Ovary (tissue), 9 donors: Measurements from ENCODE around the gene KCNK13. TPM values are rescaled to one million over a fixed set of nuclear protein-coding genes. Genes with fewer than 3 reads are reported as not detected.
"Not testable (repeated sequence)": the region's sequence is repeated elsewhere in the genome, so short reads cannot be mapped to it uniquely, and the experiment has no call there.

Experiments used
- DNase-seq, 5 donors: peaks; one replicate each; pipeline ENCODE4 v3.0.0-alpha.2; 2019 to 2020
- H3K27ac ChIP-seq, 2 donors: fragments of 200-600 bp; one replicate each; pipeline versions ENCODE4 v1.5.1 to v1.8.0; 2019 to 2022
- H3K27me3 ChIP-seq: fragments of 200-600 bp; one replicate; pipeline ENCODE4 v1.8.0; 2022
- H3K36me3 ChIP-seq: fragments of 200-600 bp; sonication (generic); one replicate; pipeline ENCODE4 v1.5.1; 2019
- H3K4me1 ChIP-seq: one replicate; pipeline ENCODE4 v1.8.1; 2013; ENCODE audit warnings: mild to moderate bottlenecking, moderate library complexity; ENCODE audit not compliant: insufficient read depth
- H3K4me3 ChIP-seq: fragments of 200-600 bp; sonication (generic); one replicate; pipeline ENCODE4 v1.5.1; 2017
- H3K9me3 ChIP-seq, 2 donors: fragments of 200-600 bp in 1 of 2; sonication (generic) in 1 of 2; one replicate each; pipeline versions ENCODE4 v1.5.1 to v1.8.1; 2013 to 2019; ENCODE audit warnings: mild to moderate bottlenecking in 1 of 2, moderate library complexity in 1 of 2
- EP300 ChIP-seq: sonication (generic); formaldehyde crosslinking; IDR thresholded peaks from one replicate; pipeline ENCODE4 v1.6.1; 2017; ENCODE audit warnings: antibody characterized with exemption
- POLR2A ChIP-seq: fragments of 450-650 bp; IDR thresholded peaks from one replicate; pipeline ENCODE4 v1.6.1; 2017; ENCODE audit warnings: antibody characterized with exemption, mild to moderate bottlenecking, moderate library complexity
- WGBS, 3 donors: extraction: QIAGEN DNeasy Blood & Tissue Kit in 1 of 3; methylation state at CpG; one replicate each; pipeline versions ENCODE4 v1.1.5 to v1.1.7; 2013 to 2017; 5-methylcytosine and 5-hydroxymethylcytosine counted together
- intact Hi-C, 4 donors: fragments of 100-400 bp; cut with DNase I; formaldehyde crosslinking; loops; one replicate each; pipeline versions ENCODE4 v1.11.0 to v1.15.1; 2022 to 2023
- polyA plus RNA-seq, 2 donors: library from polyadenylated mRNA; stranded (reverse); fragments of 200-250 nt in 1 of 2; fragments of 350-450 nt in 1 of 2; fragmentation: Illumina TruSeq in 1 of 2; extraction: RNeasy Lipid Tissue Mini Kit (QIAGEN cat#74804) in 1 of 2; gene quantifications; one replicate each; pipeline ENCODE4 v1.2.3, GENCODE V29; 2013 to 2014
- total RNA-seq, 7 donors: library from RNA; depleted of rRNA in 2 of 7; stranded (reverse); fragments of >200 nt in 2 of 7; fragmentation: NEBNext Ultra II Directional in 3 of 7; extraction: Animal tissue kit (Norgen Biotek cat#: 25700) in 3 of 7; gene quantifications; one replicate each; pipeline versions ENCODE4 v1.1.0 to v1.2.4, GENCODE V29; 2016 to 2023
- TF ChIP-seq, protein P1 (sequence below), 3 donors: fragments of 450-650 bp in 2 of 3; fragments of 200-600 bp in 1 of 3; IDR thresholded peaks; one replicate each; pipeline versions ENCODE4 v1.5.1 to v1.8.0; 2016 to 2022; ENCODE audit warnings: antibody characterized with exemption in 3 of 3, mild to moderate bottlenecking in 1 of 3
- donor health status: DM: no; HTN: no; CAD: no; lungs with moderate emphysema.
- donor health status: DM: no; HTN: no; CAD: no.
- donor health status: Bipolar disorder and iron deficiency.
- donor health status: DM: yes; HTN: yes; CAD: no.
- donor health status: DM: no; HTN: no; CAD: no.
- donor health status: DM: yes; HTN: yes; CAD: no.

KCNK13 gene
- total and polyA plus RNA-seq, 9 donors, result 0.13 to 0.80 (median 0.28) TPM; not detected in 2

DNA sequence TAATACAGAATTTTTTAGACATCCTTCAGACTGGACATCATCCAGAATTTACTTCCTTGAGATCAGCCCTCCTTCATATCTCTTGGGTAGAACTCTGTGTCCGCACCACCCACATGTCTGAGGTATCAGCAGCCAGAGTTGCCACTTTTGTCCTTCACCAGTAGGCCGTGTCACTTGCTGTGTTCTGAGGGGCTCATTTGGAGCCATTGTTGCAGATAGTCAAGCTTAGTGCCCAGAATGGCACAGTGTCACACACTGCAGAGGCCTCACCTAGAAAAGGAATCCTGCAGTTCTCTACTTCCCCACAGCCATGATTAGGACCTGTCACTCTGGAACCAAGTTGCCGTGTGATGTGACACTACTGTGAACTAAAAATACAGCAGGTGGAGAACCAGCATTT, 36.9 kb upstream of the KCNK13 start:
- intact Hi-C loops, result no loop called here
- no peak for DNase-seq

DNA sequence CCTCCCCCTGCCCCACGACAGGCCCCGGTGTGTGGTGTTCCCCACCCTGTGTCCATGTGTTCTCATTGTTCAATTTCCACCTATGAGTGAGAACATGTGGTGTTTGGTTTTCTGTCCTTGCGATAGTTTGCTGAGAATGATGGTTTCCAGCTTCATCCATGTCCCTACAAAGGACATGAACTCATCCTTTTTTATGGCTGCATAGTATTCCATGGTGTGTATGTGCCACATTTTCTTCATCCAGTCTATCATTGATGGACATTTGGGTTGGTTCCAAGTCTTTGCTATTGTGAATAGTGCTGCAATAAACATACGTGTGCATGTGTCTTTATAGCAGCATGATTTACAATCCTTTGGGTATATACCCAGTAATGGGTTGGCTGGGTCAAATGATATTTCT, 35.2 kb upstream of the KCNK13 start:
- H3K27me3 ChIP-seq, H3K27ac ChIP-seq, H3K4me3 ChIP-seq, DNase-seq, H3K9me3 ChIP-seq, H3K4me1 ChIP-seq, H3K36me3 ChIP-seq, intact Hi-C loops: not testable (repeated sequence)
- 91 to 99% (median 98%) methylated on average over 4 of the region's 4 CpGs for WGBS, 3 donors

More for the DNA sequence above, 36.9 kb upstream of the KCNK13 start:
- Histone ChIP-seq H3K4me3 (no peak overlapping the region), H3K36me3 (no peaks in the 10 kb centered on the region), H3K27ac (no peak overlapping the region), H3K4me1 (no peaks in the 10 kb centered on the region), H3K9me3 (no peaks in the 10 kb centered on the region), H3K27me3 (no peaks in the 10 kb centered on the region)
- WGBS, 3 donors, result 75 to 81% (median 76%) methylated on average over 3 of the region's 3 CpGs
- TF ChIP-seq, protein P1, sequence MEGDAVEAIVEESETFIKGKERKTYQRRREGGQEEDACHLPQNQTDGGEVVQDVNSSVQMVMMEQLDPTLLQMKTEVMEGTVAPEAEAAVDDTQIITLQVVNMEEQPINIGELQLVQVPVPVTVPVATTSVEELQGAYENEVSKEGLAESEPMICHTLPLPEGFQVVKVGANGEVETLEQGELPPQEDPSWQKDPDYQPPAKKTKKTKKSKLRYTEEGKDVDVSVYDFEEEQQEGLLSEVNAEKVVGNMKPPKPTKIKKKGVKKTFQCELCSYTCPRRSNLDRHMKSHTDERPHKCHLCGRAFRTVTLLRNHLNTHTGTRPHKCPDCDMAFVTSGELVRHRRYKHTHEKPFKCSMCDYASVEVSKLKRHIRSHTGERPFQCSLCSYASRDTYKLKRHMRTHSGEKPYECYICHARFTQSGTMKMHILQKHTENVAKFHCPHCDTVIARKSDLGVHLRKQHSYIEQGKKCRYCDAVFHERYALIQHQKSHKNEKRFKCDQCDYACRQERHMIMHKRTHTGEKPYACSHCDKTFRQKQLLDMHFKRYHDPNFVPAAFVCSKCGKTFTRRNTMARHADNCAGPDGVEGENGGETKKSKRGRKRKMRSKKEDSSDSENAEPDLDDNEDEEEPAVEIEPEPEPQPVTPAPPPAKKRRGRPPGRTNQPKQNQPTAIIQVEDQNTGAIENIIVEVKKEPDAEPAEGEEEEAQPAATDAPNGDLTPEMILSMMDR (IDR thresholded peaks at IDR 0.05), result no peak
- TF ChIP-seq POLR2A, result no peak
- TF ChIP-seq EP300, result no peak

DNA sequence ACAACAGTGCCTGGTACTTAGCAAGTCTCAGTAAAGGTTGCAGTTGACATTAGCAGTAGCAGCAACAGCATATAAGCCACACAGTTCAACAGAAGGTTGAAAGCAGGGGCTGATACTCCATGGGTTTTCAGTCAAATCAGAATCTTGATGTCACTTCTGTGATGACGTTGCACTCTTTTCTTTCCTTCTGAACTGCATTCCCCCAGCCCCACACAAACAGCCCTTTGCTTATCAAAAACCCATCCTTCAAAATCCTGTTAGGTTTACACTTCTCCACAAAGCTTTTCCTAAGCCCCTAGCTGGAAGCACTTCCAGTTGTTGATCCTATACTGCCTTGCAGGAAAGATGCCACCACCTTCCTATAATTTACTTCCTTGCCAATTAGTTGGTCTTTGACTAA, 34.0 kb upstream of the KCNK13 start:
- H3K27ac ChIP-seq, result no peak overlapping the region
- H3K4me1 ChIP-seq, result no peaks in the 10 kb centered on the region
- intact Hi-C loops, result no loop called here
- H3K27me3 ChIP-seq, result no peaks in the 10 kb centered on the region
- no peaks in the 10 kb centered on the region for H3K9me3 ChIP-seq
- TF ChIP-seq POLR2A, result no peak
- TF ChIP-seq, protein P1 (IDR thresholded peaks at IDR 0.05), result no peak
- no peak for TF ChIP-seq EP300
- DNase-seq, result no peak
- H3K36me3 ChIP-seq, result no peaks in the 10 kb centered on the region
- H3K4me3 ChIP-seq, result no peak overlapping the region
- 33 to 60% (median 41%) methylated on average over 1 of the region's 1 CpG for WGBS, 3 donors

DNA sequence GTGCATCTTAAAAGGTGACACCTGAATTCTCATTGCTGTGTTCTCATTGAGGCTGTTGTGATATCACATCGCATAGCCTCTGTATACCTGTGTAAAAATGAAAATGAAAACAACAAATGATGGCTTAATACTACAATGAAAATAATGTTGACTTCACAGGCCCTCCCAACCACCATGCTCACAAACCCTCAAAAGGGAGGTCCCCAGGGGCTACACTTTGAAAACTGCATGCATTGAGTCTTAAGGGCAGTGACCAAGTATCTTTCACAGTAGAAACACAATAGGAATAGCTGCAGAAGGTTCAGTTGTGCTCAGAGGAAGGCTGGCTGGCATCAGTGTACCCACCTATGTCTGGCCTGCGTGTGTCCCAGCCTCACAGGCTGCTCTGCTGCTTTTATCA, 27.6 kb upstream of the KCNK13 start:
- no peaks in the 10 kb centered on the region for H3K9me3 ChIP-seq
- H3K27me3 ChIP-seq, result no peaks in the 10 kb centered on the region
- intact Hi-C loops, result no loop called here
- H3K27ac ChIP-seq, result no peak overlapping the region
- no peaks in the 10 kb centered on the region for H3K4me1 ChIP-seq
- H3K4me3 ChIP-seq, result no peak overlapping the region
- TF ChIP-seq, protein P1 (IDR thresholded peaks at IDR 0.05), result no peak
- TF ChIP-seq EP300 (no peak), POLR2A (no peak)
- 87 to 99% (median 93%) methylated on average over 2 of the region's 2 CpGs for WGBS, 3 donors
- no peak for DNase-seq
- no peaks in the 10 kb centered on the region for H3K36me3 ChIP-seq

DNA sequence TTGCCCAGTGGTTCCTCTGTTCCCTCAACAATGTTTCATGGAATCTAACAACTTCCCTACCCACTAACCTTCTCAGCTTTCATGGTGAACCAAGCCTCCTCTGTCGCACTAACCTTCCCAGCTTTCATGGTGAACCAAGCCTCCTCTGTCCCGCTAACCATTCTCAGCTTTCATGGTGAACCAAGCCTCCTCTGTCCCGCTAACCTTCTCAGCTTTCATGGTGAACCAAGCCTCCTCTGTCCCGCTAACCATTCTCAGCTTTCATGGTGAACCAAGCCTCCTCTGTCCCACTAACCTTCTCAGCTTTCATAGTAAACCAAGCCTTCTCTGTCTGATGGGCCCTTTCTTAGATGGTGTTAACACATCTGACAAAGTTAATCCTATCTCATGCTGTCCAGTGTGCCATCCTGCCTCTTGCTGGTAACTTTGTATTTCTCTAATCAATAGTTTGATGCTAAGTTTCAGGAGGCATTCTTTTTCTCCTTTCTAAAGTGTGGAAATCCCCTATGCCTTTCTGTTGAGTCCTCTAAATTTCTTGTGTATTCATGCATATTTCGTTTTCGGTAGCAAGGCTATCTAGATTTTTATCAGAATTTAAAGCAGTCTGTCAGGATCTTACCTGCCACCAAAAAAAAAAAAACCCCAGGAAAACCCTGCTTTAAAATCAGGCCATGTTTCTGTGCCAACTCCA, 26.8 kb upstream of the KCNK13 start:
- no peak for DNase-seq
- intact Hi-C loops, result no loop called here
- Histone ChIP-seq H3K4me1 (no peaks in the 10 kb centered on the region), H3K27me3 (no peaks in the 10 kb centered on the region), H3K9me3 (no peaks in the 10 kb centered on the region), H3K36me3 (no peaks in the 10 kb centered on the region), H3K4me3 (no peak overlapping the region), H3K27ac (no peak overlapping the region)
- WGBS, 3 donors, result 93 to 98% (median 96%) methylated on average over 6 of the region's 6 CpGs
- TF ChIP-seq EP300, result no peak
- TF ChIP-seq, protein P1 (IDR thresholded peaks at IDR 0.05), result no peak
- TF ChIP-seq POLR2A, result no peak
